HG02981 (cell line): ENCODE results near the gene PIM3.
"Not testable (repeated sequence)": the region's sequence is repeated elsewhere in the genome, so short reads cannot be mapped to it uniquely, and the experiment has no call there.

Experiments used
- ATAC-seq: cut with Tn5 transposase; IDR thresholded peaks from one replicate; pipeline ENCODE4 v1.9.1; 2021; ENCODE audit warnings: mild to moderate bottlenecking, moderate library complexity; ENCODE audit not compliant: unreplicated experiment

PIM3 gene

GRCh38 chr22:49981799-49982198 lies 21.2 kb downstream of the PIM3 start:
- ATAC-seq, result not testable (repeated sequence)

DNA sequence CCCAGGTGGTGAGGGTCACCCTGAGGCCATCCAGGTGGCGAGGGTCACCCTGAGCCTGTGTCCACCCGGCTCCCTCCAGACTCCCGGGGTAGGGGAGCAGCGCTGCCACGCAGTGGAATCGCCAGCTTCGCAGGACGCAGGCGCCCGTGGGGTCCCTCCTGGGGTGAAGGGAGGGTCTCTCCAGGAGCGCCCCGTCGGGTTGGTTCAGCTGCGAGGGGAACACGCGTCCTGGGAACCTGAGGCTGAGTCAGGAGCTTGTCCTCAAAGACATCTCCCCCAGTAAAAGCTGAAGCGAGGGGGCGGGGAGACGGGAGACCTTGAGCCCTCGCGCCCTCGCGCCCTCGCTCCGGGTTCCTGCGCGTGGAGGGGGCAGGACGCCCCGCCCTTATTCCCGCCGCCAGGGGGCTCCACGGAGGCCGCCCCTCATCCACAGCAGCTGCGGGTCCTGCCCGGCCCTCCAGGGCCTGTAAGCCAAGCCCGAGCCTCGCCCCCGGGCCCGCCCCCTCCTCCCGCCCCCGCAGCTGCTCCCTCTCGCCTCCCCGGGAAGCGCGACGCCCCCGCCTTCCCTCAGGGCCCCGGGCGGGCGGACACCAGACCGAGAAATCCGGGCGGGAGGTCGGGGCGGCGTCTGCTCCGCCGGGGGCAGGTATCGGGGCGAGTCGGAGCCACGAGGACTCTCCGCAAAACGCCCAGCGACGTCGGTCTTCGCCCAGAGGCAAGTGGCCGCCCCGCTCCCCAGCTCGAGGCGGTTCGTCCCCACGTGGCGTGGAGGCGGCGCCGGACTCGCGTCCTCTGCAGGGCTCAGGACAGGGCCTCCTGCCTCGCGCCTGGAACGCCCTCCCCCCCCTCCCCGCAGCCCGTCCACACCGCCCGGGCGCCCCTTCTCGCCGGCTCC lies 22.8 kb downstream of the PIM3 start:
- ATAC-seq, result no peak

DNA sequence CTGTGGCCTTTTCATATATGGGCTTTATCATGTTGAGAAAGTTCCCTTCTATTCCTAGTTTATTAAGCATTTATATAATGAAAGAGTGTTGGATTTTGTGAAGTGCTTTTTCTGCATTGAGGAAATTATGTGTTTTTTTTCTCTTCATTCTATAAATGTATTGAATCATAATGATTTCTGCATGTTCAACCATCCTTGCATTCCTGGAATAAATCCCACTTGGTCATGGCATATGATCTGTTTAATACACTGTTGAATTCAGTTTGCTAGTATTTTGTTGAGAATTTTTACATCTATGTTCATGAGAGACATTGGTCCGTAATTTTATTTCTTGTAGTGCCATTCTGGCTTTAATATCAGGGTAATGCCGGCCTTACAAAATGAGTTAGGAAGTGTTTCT lies 25.8 kb downstream of the PIM3 start:
- no peak for ATAC-seq

DNA sequence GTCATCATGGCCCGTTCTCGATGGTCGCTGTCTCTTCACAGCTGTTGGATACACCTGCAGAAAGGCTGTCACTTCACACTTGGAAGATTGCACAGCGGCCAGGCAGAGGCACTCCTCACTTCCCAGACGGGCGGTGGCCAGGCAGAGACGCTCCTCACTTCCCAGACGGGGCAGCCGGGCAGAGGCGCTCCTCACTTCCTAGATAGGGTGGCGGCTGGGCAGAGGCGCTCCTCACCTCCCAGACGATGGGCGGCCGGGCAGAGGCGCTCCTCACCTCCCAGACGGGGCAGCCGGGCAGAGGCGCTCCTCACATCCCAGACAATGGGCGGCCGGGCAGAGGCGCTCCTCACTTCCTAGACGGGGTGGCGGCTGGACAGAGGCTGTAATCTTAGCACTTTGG lies 29.3 kb downstream of the PIM3 start:
- not testable (repeated sequence) for ATAC-seq

DNA sequence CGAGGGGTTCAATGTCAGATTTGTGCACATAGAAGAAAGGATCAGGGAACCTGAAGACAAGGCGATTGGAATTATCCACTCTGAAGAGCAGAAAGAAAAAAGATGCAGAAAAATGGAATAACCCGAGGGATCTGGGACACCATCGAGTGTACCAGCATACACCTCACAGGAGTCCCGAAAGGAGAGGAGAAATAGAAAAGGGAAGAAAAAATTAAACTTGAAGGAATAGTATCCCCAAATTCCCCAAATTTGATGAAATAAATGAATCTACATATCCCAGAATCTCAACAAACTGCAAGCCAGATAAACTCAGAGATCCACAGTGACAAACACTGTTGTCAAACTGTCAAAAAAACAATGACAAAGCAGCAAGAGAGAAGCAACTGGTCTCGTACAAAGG lies 30.6 kb downstream of the PIM3 start:
- ATAC-seq, result no peak

- no peak for ATAC-seq
Observed at GRCh38 chr22:49991907-49992533, 31.4 kb downstream of the PIM3 start.

DNA sequence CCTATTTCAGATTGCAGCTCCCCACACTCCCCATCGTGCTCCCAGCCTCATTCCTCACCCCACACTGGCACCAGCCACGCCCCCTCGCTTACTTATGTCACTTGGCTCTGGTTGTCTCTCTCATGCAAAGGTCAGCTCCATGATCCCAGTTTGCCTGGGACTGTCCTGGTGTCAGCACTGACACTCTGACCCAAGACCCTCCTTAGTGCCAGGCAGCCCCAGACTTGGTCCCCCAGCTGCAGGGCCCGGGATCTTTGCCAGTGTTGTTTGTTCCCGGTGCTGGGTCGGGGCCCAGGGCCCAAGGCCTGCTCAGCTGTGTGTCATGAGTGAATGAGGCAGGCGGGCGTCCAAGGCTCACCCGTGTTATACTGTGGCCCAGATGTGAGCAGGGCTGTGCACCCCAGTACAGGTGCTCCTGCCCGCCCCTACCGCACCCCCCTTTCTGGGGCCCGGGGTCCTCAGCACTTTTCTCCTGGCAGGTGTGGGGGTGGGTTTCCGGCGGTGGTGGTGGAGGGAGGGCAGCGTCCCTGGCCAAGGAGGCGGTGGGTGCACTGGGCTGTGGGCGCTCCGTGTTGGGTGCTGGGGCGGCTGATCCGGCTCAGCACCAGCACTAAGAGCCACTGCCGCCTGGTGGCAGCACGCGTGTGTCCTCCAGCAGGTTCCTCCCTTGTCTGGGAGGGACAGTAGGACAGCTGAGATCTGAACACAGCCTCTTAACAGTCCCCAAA lies 32.5 kb downstream of the PIM3 start:
- ATAC-seq, result no peak

- ATAC-seq, result no peak
Observed at GRCh38 chr22:49993649-49994360, 33.2 kb downstream of the PIM3 start.

DNA sequence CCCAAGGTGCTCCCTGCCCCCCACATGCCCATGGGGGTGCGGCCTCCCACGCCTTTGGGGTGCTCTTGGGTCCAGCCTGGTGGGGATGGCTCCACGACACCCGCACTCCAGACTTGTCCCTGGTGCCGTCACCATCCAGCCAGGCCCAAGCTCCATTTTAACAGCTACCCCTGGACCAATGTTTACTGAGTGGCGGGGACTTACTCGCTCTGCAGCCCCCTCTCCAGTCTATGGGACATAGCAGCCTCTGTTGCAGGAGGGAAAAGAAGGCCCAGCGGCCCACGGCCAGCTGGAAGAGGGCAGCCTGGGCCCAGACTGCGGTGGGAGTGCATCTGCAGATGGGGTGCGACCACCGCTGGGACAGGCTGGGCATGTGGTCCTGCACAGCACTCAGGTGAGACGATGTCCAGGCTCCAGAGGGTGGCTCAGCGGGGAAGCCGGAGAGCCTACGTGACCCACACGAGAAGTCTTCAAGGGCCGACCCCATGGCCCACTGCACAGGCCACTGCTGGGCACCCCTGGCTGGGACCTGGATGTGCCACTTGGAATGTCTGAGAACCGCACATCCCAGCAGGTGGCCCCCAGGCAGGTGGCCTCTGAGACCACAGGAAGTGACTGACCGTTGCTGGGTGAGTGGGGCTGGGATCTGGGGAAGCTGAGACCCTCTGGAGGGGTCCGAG lies 33.9 kb downstream of the PIM3 start:
- no peak for ATAC-seq

DNA sequence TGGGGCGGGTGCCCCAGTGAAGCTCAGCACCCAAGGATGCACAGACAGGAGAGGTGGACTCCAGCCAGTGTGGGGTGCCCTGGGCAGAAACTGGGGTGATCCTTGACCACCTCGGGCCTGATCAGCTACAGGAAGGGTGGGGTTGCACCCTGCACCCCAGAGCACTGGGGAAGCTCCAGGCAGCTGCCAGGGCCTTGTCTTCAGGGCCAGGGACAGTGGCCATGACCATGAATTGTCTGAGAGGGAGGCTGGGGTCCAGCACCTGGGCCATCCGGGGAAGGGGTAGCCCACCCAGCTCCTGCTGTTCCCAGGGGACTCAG lies 34.4 kb downstream of the PIM3 start:
- no peak for ATAC-seq

DNA sequence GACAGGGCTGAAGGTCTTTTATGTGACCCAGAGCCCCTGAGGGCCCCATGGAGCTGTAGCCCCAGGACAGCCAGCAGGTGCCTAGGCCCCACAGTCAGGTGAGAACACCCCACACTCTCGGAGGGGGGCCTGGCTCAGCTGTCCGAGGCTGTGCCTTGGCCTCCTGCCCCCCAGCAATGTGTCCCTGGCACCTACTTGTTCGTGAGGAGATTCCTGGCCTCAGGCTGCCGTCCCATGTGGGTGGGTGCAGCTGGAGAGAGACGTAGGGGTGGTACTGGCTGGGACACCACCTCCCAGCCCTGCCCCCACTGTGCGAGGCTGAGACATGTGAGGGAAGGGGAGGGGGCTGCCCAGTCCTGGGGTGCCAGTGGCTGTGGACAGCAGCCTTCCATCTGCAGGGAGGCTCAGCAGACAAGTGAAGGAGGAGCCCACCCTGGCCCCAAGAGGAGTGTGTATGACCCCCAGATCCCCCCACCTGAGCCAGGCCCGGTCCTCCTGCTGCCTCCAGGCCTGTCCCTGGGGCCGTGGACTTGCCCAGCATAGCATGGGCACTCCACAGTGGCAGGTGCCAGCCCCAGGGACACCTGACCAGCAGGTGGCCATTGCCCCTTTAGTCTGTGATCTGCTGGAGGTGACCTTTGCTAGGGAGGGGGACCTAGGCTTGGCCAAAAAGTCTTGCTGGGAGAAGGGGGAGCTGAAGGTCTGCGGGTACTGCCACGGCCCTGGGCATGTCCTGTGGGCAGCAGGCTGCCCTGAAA lies 35.0 kb downstream of the PIM3 start:
- ATAC-seq, result no peak

DNA sequence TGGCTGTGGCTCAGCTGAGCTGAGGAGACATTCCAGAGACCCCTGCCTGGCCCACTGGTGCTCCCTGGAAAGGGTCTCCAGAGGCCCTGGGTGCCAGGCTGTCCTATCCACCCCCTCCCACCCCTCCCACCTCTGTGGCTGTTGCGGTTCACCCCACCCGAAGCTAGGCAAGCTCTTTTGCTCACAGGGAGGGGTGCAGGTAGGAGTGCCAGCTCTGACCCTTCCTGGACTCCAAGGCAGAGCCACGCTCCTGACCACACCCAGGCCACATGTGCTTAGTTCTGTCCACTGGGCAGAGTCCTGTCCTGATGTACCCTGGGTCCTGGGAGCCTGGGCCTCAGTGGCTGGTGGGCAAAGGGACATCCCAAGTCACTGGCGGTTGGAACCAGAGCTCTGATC lies 35.5 kb downstream of the PIM3 start:
- ATAC-seq, result no peak

DNA sequence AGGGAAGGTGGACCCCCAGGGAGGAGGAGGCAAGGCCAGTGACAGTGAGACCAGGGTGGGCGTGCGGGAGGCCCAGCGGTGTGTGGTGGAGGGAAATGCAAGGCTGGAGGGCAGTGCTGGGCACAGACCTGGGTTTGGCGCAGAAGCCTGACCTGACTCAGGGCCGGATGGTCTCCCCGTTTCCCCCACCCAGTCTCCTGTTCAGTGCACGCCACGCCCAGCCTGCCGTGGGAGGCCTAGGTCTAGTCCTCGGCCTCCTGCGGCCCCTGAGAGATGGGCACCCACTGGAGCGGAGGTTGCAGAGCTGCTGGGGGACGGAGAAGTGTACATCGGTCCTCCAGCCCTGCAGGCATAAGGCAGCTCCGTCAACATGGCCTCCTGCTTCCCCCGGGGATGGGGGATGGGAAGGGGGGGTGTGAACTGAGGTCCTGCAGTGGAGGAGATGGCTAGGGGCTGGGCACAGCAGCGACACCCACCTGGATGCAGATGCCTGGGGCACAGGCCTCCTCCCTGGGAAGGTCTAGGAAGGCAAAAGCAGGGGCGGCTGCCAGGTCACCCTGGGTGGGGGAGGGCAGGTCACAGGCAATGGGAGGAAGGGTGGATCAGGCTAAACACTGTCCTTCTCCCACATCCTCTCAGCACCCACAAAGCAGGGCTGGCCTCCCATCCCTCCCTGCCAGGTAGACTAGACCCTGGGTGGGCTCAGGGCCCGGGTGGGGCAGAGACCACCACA lies 36.1 kb downstream of the PIM3 start:
- ATAC-seq, result no peak

DNA sequence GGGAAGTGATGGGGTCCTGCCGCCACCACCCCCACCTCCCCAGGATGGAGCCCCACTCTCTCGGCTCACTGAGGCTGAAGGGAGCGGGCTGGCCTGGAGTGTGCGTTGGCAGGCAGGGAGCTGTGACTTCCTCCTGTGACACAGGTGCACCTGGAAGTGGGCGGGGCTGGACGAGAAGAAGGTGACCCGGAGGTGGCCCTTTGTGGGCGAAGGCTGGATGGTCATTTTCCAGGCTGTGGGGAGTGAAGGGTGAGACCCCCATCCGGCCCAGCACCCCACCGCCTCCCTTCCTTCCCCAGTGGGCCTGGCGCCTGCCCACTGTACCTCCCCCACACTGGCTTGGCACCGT lies 36.7 kb downstream of the PIM3 start:
- ATAC-seq, result no peak

DNA sequence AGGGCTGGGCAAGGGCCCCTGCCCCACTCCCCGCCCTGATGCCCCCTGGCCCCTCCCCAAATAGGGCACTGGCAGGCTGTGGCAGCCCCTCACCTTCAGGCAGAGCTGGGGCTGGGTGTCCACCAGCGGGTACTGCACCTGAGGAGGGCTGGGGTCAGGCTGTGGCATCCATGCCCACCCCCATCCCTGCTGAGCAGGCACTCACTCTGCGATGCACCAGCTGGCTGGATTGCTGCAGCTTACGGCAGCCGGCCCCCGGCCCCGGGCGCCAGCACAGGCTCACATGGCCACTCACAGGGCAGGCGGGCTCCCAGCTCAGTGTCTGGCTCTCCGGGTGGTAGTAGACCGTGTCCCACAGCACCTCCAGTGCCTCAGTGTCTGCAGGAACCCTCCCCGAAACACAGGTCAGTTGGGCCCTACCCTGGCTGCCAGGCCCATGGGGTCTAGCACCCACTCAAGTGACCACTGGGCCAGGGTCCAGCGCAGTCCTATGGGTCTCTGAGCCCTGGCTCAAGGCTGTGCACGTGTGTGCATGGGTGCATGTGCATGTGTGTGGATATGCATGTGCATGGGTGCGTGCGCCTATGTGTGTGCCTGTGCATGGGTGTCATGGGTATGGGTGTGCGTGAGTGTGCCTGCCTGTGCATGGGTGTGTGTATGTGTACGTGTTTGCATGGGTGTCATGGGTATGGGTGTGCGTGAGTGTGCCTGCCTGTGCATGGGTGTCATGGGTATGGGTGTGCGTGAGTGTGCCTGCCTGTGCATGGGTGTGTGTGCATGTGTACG lies 37.6 kb downstream of the PIM3 start:
- no peak for ATAC-seq

- ATAC-seq, result no peak
Observed at GRCh38 chr22:49998718-49999062, 38.1 kb downstream of the PIM3 start.

GRCh38 chr22:49999063-49999945 lies 38.7 kb downstream of the PIM3 start:
- no peak for ATAC-seq
